HFFc6 (cell line): ENCODE results near the gene TCAIM. TPM values are rescaled to one million over a fixed set of nuclear protein-coding genes. Genes with fewer than 3 reads are reported as not detected.

ENCODE experiments used
- DNase-seq: peaks from one replicate; pipeline ENCODE4 v3.0.0-alpha.2; 2018
- H3K27ac Mint-ChIP-seq: 2 replicates; pipeline ENCODE4 v1.8.0; 2020; ENCODE audit warnings: mild to moderate bottlenecking, mixed read lengths
- H3K27me3 Mint-ChIP-seq: 2 replicates; pipeline ENCODE4 v1.8.0; 2021; ENCODE audit warnings: mild to moderate bottlenecking, moderate library complexity, mixed read lengths; ENCODE audit not compliant: insufficient read depth
- H3K36me3 Mint-ChIP-seq: 2 replicates; pipeline ENCODE4 v1.8.0; 2021; ENCODE audit warnings: low read depth, mixed read lengths
- H3K4me1 Mint-ChIP-seq: 2 replicates; pipeline ENCODE4 v1.8.0; 2020; ENCODE audit warnings: low read depth, mixed read lengths
- H3K4me3 Mint-ChIP-seq: 2 replicates; pipeline ENCODE4 v1.8.0; 2020; ENCODE audit warnings: mild to moderate bottlenecking, moderate library complexity, mixed read lengths
- H3K9me3 Mint-ChIP-seq: 2 replicates; pipeline ENCODE4 v1.8.0; 2020; ENCODE audit warnings: mild to moderate bottlenecking, mixed read lengths
- CTCF ChIP-seq: fragments of 200-600 bp; sonication (generic); IDR thresholded peaks from 2 replicates; pipeline ENCODE4 v1.5.0; 2021; ENCODE audit warnings: antibody characterized with exemption, mild to moderate bottlenecking
- total RNA-seq, 6 experiments: library from RNA; stranded (reverse); fragmentation: NEBNext Ultra II Directional; extraction: Animal tissue kit (Norgen Biotek cat#: 25700); gene quantifications; 2 replicates in 1 of 6; 3 replicates in 5 of 6; pipeline ENCODE4 v1.2.3, GENCODE V29; 2021

TCAIM gene
- total RNA-seq, 6 experiments from 2014 or later, result 18.4 to 22.4 (median 20.4) TPM

- no peak for TF ChIP-seq CTCF
- Mint-ChIP-seq H3K36me3 (no peaks in the 10 kb centered on the region), H3K27me3 (no peaks in the 10 kb centered on the region), H3K9me3 (no peaks in the 10 kb centered on the region), H3K4me1 (peaks cover 13% of the 10 kb centered on the region), H3K27ac (no peak overlapping the region), H3K4me3 (no peak overlapping the region)
- DNase-seq, result no peak
Measured at GRCh38 chr3:44363591-44363990, 25.0 kb downstream of the TCAIM start.

- no peak for DNase-seq
- Mint-ChIP-seq H3K4me3 (no peak overlapping the region), H3K27ac (no peak overlapping the region), H3K9me3 (no peaks in the 10 kb centered on the region), H3K27me3 (no peaks in the 10 kb centered on the region), H3K4me1 (no peaks in the 10 kb centered on the region), H3K36me3 (no peaks in the 10 kb centered on the region)
- TF ChIP-seq CTCF, result no peak
Measured at GRCh38 chr3:44365952-44366351, 27.4 kb downstream of the TCAIM start.

GRCh38 chr3:44375450-44375849, 36.9 kb downstream of the TCAIM start:
- H3K27me3 Mint-ChIP-seq, result no peaks in the 10 kb centered on the region; the same call in 1 of the 2 replicates
- H3K27ac Mint-ChIP-seq, result no peak overlapping the region
- H3K4me3 Mint-ChIP-seq, result no peak overlapping the region
- peaks cover 7% of the 10 kb centered on the region for H3K9me3 Mint-ChIP-seq
- H3K36me3 Mint-ChIP-seq, result peaks cover 21% of the 10 kb centered on the region
- H3K4me1 Mint-ChIP-seq, result no peaks in the 10 kb centered on the region
- no peak for TF ChIP-seq CTCF
- DNase-seq, result no peak

DNA sequence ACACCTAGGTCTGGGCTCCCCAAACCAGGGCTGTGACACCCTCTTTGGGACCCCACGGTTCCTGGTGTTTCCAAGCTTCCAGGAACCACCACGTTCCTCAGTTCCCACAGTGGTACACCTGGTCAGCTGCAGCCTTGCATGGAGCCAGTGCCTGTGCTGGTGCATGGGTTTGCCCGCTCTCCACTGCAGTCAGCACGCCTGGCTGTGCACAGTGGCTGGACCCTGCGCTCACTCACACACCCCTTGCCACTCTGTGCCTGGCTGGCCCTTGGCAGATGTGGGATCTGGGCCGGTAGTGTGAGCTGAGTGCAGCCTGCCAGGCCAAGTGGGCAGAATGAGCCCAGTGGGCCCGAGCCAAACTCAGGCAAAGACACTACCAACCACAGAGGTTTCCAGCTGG, 48.8 kb downstream of the TCAIM start:
- DNase-seq, result no peak
- no peak overlapping the region for H3K27ac Mint-ChIP-seq
- peaks cover 7% of the 10 kb centered on the region for H3K36me3 Mint-ChIP-seq

GRCh38 chr3:44392489-44392888, 53.9 kb downstream of the TCAIM start:
- H3K4me1 Mint-ChIP-seq, result no peaks in the 10 kb centered on the region
- H3K9me3 Mint-ChIP-seq, result no peaks in the 10 kb centered on the region
- DNase-seq, result no peak
- H3K27me3 Mint-ChIP-seq, result no peaks in the 10 kb centered on the region; the same call in 1 of the 2 replicates
- TF ChIP-seq CTCF, result no peak
- H3K4me3 Mint-ChIP-seq, result no peak overlapping the region
- H3K27ac Mint-ChIP-seq, result no peak overlapping the region
- peaks cover 8% of the 10 kb centered on the region for H3K36me3 Mint-ChIP-seq

More for the DNA sequence above, 48.8 kb downstream of the TCAIM start:
- TF ChIP-seq CTCF, result no peak
- Mint-ChIP-seq H3K4me3 (no peak overlapping the region), H3K4me1 (no peaks in the 10 kb centered on the region), H3K27me3 (no peaks in the 10 kb centered on the region; the same call in 1 of the 2 replicates), H3K9me3 (no peaks in the 10 kb centered on the region)

DNA sequence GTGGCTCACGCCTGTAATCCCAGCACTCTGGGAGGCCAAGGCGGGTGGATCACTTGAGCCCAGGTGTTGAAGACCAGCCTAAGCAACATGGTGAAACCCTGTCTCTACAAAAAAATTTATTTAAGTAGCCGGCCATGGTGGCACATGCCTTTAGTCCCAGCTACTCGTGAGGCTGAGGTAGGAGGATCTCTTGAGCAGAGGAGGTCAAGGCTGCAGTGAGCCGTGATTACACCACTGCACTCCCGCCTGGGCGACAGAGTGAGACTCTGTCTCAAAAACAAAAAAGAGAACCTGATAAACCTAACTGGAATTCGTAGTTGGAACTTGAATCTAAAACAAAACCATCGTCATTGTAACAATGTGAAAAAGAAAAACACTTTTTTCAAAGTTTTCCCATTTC, 57.1 kb downstream of the TCAIM start:
- no peaks in the 10 kb centered on the region; the same call in 1 of the 2 replicates for H3K27me3 Mint-ChIP-seq
- no peak for TF ChIP-seq CTCF
- DNase-seq, result no peak
- H3K4me1 Mint-ChIP-seq, result no peaks in the 10 kb centered on the region
- H3K36me3 Mint-ChIP-seq, result peaks cover 10% of the 10 kb centered on the region
- no peak overlapping the region for H3K4me3 Mint-ChIP-seq
- H3K27ac Mint-ChIP-seq, result no peak overlapping the region
- H3K9me3 Mint-ChIP-seq, result no peaks in the 10 kb centered on the region
